GM23248 (cell line): ENCODE data around the gene GPR162. TPM values are rescaled to one million over a fixed set of nuclear protein-coding genes. Genes with fewer than 3 reads are reported as not detected.
A peak's percentile ranks its signal among the peaks of the same experiment; 100 is the strongest.

Experiments used
- DNase-seq: peaks from one replicate; pipeline ENCODE4 v3.0.0-alpha.2; 2015
- H2AFZ ChIP-seq: fragments of 200-600 bp; sonication (generic); 2 replicates; pipeline ENCODE4 v1.6.1; 2016; ENCODE audit warnings: antibody characterized with exemption
- H3F3A ChIP-seq: fragments of 200-600 bp; sonication (generic); 2 replicates; pipeline ENCODE4 v1.6.1; 2016; ENCODE audit warnings: mild to moderate bottlenecking, antibody characterized with exemption, mixed run types; ENCODE audit not compliant: insufficient read depth
- H3K27ac ChIP-seq: fragments of 200-600 bp; sonication (generic); 2 replicates; pipeline ENCODE4 v1.5.1; 2016; ENCODE audit warnings: mild to moderate bottlenecking
- H3K27me3 ChIP-seq: fragments of 200-600 bp; sonication (generic); replicated peaks from 2 replicates; pipeline ENCODE4 v1.6.1; 2016; ENCODE audit warnings: mild to moderate bottlenecking; ENCODE audit not compliant: insufficient read depth
- H3K36me3 ChIP-seq: fragments of 200-600 bp; sonication (generic); 2 replicates; pipeline ENCODE4 v1.6.1; 2016; ENCODE audit warnings: low read depth, mild to moderate bottlenecking
- H3K4me1 ChIP-seq: fragments of 200-600 bp; sonication (generic); 2 replicates; pipeline ENCODE4 v1.6.1; 2016; ENCODE audit warnings: mild to moderate bottlenecking; ENCODE audit not compliant: insufficient read depth
- H3K4me2 ChIP-seq: fragments of 200-600 bp; sonication (generic); one replicate; pipeline ENCODE4 v1.6.1; 2016; ENCODE audit warnings: mild to moderate bottlenecking; ENCODE audit not compliant: unreplicated experiment
- H3K4me3 ChIP-seq: fragments of 200-600 bp; sonication (generic); 2 replicates; pipeline ENCODE4 v1.5.1; 2016; ENCODE audit warnings: mild to moderate bottlenecking
- H3K79me2 ChIP-seq: fragments of 200-600 bp; sonication (generic); 2 replicates; pipeline ENCODE4 v1.6.1; 2016; ENCODE audit warnings: mild to moderate bottlenecking; ENCODE audit not compliant: insufficient read depth
- H3K9ac ChIP-seq: fragments of 200-600 bp; sonication (generic); 2 replicates; pipeline ENCODE4 v1.6.1; 2016; ENCODE audit warnings: mild to moderate bottlenecking
- H3K9me2 ChIP-seq: fragments of 200-600 bp; sonication (generic); 2 replicates; pipeline ENCODE4 v1.6.1; 2016; ENCODE audit warnings: mixed run types, mild to moderate bottlenecking, moderate library complexity; ENCODE audit not compliant: insufficient read depth
- H3K9me3 ChIP-seq: fragments of 200-600 bp; sonication (generic); one replicate; pipeline ENCODE4 v1.6.1; 2017; ENCODE audit warnings: low read depth
- H4K20me1 ChIP-seq: fragments of 200-600 bp; sonication (generic); 2 replicates; pipeline ENCODE4 v1.6.0; 2016; ENCODE audit not compliant: insufficient read depth
- EZH2 ChIP-seq: fragments of 200-600 bp; sonication (generic); IDR thresholded peaks from 2 replicates; pipeline ENCODE4 v1.6.1; 2018; ENCODE audit warnings: antibody characterized with exemption, mild to moderate bottlenecking; ENCODE audit not compliant: insufficient read depth, poor library complexity, severe bottlenecking
- EZH2phosphoT487 ChIP-seq: fragments of 200-600 bp; sonication (generic); IDR thresholded peaks from 2 replicates; pipeline ENCODE4 v1.6.1; 2018; ENCODE audit warnings: antibody characterized with exemption, moderate library complexity, mild to moderate bottlenecking, low read depth; ENCODE audit not compliant: insufficient read depth
- WGBS, 2 experiments: methylation state at CpG; one replicate each; pipeline ENCODE4 v1.1.6; 2015 to 2017; ENCODE audit warnings: low lambda C conversion rate in 2 of 2, low coverage in 1 of 2; ENCODE audit errors: missing lambda C conversion rate in 2 of 2; 5-methylcytosine and 5-hydroxymethylcytosine counted together
- in situ Hi-C: fragments of 300-500 bp; cut with MboI; formaldehyde crosslinking; loops from 2 replicates; pipeline ENCODE4 v1.15.0; 2020
- polyA plus RNA-seq: library from polyadenylated mRNA; unstranded; fragments of >200 nt; fragmentation: Nextera tagmentation; extraction: Ambion mirVana; gene quantifications from 2 replicates; pipeline ENCODE4 v1.2.1, GENCODE V29; 2016
- total RNA-seq: library from RNA; depleted of rRNA; stranded (reverse); fragments of >200 nt; shearing (Covaris generic); gene quantifications from 2 replicates; pipeline ENCODE4 v1.2.3, GENCODE V29; 2014

The GPR162 gene
- total and polyA plus RNA-seq, 2 experiments from 2014 or later, result 0.21 to 2.8 TPM

GRCh38 chr12:6782119-6782518 is 39.5 kb upstream of the GPR162 start:
- H4K20me1 ChIP-seq, result no peaks in the 10 kb centered on the region
- H3K36me3 ChIP-seq, result no peaks in the 10 kb centered on the region
- peak overlapping the region; percentile 17; the same call in 1 of the 2 replicates for H2AFZ ChIP-seq
- in situ Hi-C loops, result no loop called here
- H3K4me3 ChIP-seq, result no peak overlapping the region
- no peaks in the 10 kb centered on the region for H3K27me3 ChIP-seq
- TF ChIP-seq EZH2phosphoT487 (no peak), EZH2 (no peak)
- no peak overlapping the region for H3K4me2 ChIP-seq
- whole genome bisulfite sequencing, 2 experiments, result 49 to 55% methylated on average over 6 of the region's 6 CpGs
- H3K9ac ChIP-seq, result no peak overlapping the region
- H3K79me2 ChIP-seq, result no peaks in the 10 kb centered on the region
- H3K9me3 ChIP-seq, result no peaks in the 10 kb centered on the region
- H3F3A ChIP-seq, result peaks cover 3% of the 10 kb centered on the region; the same call in 1 of the 2 replicates
- no peak overlapping the region for H3K27ac ChIP-seq
- H3K4me1 ChIP-seq, result peaks cover 6% of the 10 kb centered on the region
- peak; percentile 29 for DNase-seq
- no peaks in the 10 kb centered on the region for H3K9me2 ChIP-seq

GRCh38 chr12:6782850-6783566 is 38.6 kb upstream of the GPR162 start:
- no peaks in the 10 kb centered on the region for H3K9me3 ChIP-seq
- H3K9ac ChIP-seq, result no peak overlapping the region
- H3K36me3 ChIP-seq, result no peaks in the 10 kb centered on the region
- no peaks in the 10 kb centered on the region for H3K79me2 ChIP-seq
- no peak overlapping the region for H2AFZ ChIP-seq
- peaks cover 6% of the 10 kb centered on the region for H3K4me1 ChIP-seq
- H3K4me3 ChIP-seq, result no peak overlapping the region
- H3F3A ChIP-seq, result peaks cover 3% of the 10 kb centered on the region; the same call in 1 of the 2 replicates
- DNase-seq, result no peak
- H3K4me2 ChIP-seq, result no peak overlapping the region
- H3K27me3 ChIP-seq, result no peaks in the 10 kb centered on the region
- no peak overlapping the region for H3K27ac ChIP-seq
- 72 to 80% methylated on average over 10 of the region's 10 CpGs for WGBS, 2 experiments
- TF ChIP-seq EZH2phosphoT487 (no peak), EZH2 (no peak)
- H4K20me1 ChIP-seq, result no peaks in the 10 kb centered on the region
- in situ Hi-C loops, result no loop called here
- no peaks in the 10 kb centered on the region for H3K9me2 ChIP-seq

DNA sequence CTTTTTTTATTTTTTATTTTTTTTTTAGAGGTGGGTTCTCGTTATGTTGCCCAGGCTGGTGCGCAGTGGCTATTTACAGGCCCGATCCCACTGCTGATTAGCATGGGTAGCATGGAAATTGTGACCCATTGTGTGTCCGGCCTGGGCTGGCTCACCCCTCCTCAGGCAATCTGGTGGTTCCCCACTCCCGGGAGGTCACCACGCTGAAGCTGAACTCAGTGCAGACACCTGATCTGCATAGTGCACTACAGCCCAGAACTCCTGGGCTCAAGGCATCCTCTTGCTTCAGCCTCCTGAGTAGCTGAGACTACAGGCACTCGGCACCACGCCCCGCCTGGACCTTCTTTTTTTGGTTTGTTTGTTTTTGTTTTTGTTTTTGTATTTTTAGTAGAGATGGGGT is 37.8 kb upstream of the GPR162 start:
- TF ChIP-seq EZH2phosphoT487, result no peak
- no peak for TF ChIP-seq EZH2
- H3K9ac ChIP-seq, result no peak overlapping the region
- H3K9me3 ChIP-seq, result no peaks in the 10 kb centered on the region
- H3F3A ChIP-seq, result no peaks in the 10 kb centered on the region; the same call in 1 of the 2 replicates
- no peak overlapping the region for H3K4me3 ChIP-seq
- H3K79me2 ChIP-seq, result no peaks in the 10 kb centered on the region
- in situ Hi-C loops, result no loop called here
- no peaks in the 10 kb centered on the region for H3K9me2 ChIP-seq
- no peak for DNase-seq
- WGBS, 2 experiments, result 95 to 97% methylated on average over 9 of the region's 9 CpGs
- H3K27me3 ChIP-seq, result no peaks in the 10 kb centered on the region
- H3K27ac ChIP-seq, result no peak overlapping the region
- H3K36me3 ChIP-seq, result no peaks in the 10 kb centered on the region
- no peak overlapping the region for H3K4me2 ChIP-seq
- H4K20me1 ChIP-seq, result no peaks in the 10 kb centered on the region
- H3K4me1 ChIP-seq, result no peaks in the 10 kb centered on the region
- H2AFZ ChIP-seq, result no peak overlapping the region

DNA sequence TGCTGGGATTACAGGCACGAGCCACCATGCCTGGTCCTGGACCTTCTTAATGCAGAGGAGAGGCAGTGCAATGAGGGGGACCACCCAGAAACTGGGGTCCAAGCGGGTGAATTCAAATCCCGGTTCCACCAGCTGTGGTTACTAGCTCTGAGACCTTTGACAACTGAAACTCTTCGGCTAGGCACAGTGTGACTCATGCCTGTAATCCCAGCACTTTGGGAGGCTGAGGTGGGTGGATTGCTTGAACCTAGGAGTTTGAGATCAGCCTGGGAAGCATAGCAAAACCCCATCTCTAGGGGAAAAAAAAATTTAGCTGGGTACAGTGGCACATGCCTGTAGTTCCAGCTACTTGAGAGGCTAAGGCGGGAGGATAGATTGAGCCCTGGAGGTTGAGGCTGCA is 37.3 kb upstream of the GPR162 start:
- TF ChIP-seq EZH2, result no peak
- TF ChIP-seq EZH2phosphoT487, result no peak
- 59 to 60% methylated on average over 5 of the region's 5 CpGs for WGBS, 2 experiments
- no peak for DNase-seq
- Histone ChIP-seq H3K9ac (no peak overlapping the region), H3K9me3 (no peaks in the 10 kb centered on the region), H3K9me2 (no peaks in the 10 kb centered on the region), H3F3A (no peaks in the 10 kb centered on the region; the same call in 1 of the 2 replicates), H3K79me2 (no peaks in the 10 kb centered on the region), H3K36me3 (no peaks in the 10 kb centered on the region), H3K27me3 (no peaks in the 10 kb centered on the region), H3K4me3 (no peak overlapping the region), H2AFZ (no peak overlapping the region), H4K20me1 (no peaks in the 10 kb centered on the region), H3K4me2 (no peak overlapping the region), H3K27ac (no peak overlapping the region), H3K4me1 (no peaks in the 10 kb centered on the region)
- in situ Hi-C loops, result no loop called here

- Histone ChIP-seq H3K9ac (no peak overlapping the region), H3K4me1 (no peaks in the 10 kb centered on the region), H2AFZ (no peak overlapping the region), H3K79me2 (no peaks in the 10 kb centered on the region), H4K20me1 (no peaks in the 10 kb centered on the region), H3K4me2 (no peak overlapping the region), H3K36me3 (no peaks in the 10 kb centered on the region), H3K27me3 (no peaks in the 10 kb centered on the region), H3K9me3 (no peaks in the 10 kb centered on the region), H3K4me3 (no peak overlapping the region), H3K9me2 (no peaks in the 10 kb centered on the region), H3K27ac (no peak overlapping the region), H3F3A (no peaks in the 10 kb centered on the region; the same call in 1 of the 2 replicates)
- 70 to 71% methylated on average over 5 of the region's 5 CpGs for WGBS, 2 experiments
- in situ Hi-C loops, result no loop called here
- no peak for DNase-seq
- no peak for TF ChIP-seq EZH2phosphoT487
- no peak for TF ChIP-seq EZH2
Measured at GRCh38 chr12:6784761-6785160, 36.9 kb upstream of the GPR162 start.
